Bronchial epithelial cell (primary cell): Measurements from ENCODE around the gene KCNK2. TPM values are rescaled to one million over a fixed set of nuclear protein-coding genes. Genes with fewer than 3 reads are reported as not detected.

Source experiments
- DNase-seq: peaks from one replicate; pipeline ENCODE4 v3.0.0-alpha.2; 2010; ENCODE audit warnings: low read depth
- FAIRE-seq: peaks from 2 replicates; lab custom pipeline; 2011; peaks lifted over from hg19 to GRCh38; lab: Jason Lieb, UNC
- H3K27me3 ChIP-seq: 2 replicates; pipeline ENCODE4 v1.5.1; 2011; ENCODE audit warnings: low read length; ENCODE audit not compliant: control insufficient read depth, insufficient read depth
- H3K36me3 ChIP-seq: 2 replicates; pipeline ENCODE4 v1.5.1; 2011; ENCODE audit warnings: low read length; ENCODE audit not compliant: control insufficient read depth, insufficient read depth
- H3K4me3 ChIP-seq: 2 replicates; pipeline ENCODE4 v1.5.1; 2011; ENCODE audit warnings: mild to moderate bottlenecking, low read depth, low read length, control low read depth
- total RNA-seq: library from RNA; depleted of rRNA; stranded (reverse); fragments of >200 nt; gene quantifications from 2 replicates; pipeline ENCODE4 v1.2.1, GENCODE V29; 2014
- TF ChIP-seq, protein P1 (sequence below): IDR thresholded peaks from 2 replicates; pipeline ENCODE4 v1.5.1; 2011; ENCODE audit warnings: mild to moderate bottlenecking, moderate library complexity, low read length, control low read depth, inconsistent platforms; ENCODE audit not compliant: insufficient read depth, severe bottlenecking

The KCNK2 gene
- total RNA-seq, 1 donor from 2014 or later, result 1.3 TPM

DNA sequence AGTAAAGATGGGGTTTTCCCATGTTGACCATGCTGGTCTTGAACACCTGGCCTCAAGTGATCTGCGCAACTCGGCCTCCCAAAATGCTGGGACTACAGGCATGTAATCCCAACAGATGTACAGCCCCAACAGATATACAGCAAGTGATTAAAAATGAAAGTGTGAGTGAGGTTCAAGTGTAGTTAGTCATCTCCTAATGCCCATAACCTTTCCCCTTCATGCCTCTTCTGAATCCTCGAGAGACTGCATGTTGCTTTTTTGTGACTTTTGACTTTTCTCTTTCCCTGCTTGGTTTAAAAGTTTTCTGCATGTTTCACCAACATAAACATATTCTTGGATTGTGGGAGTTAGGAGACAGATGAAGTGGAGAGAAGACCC, 31.2 kb downstream of the KCNK2 start:
- no peaks in the 10 kb centered on the region for H3K27me3 ChIP-seq
- no peaks in the 10 kb centered on the region for H3K36me3 ChIP-seq
- no peak overlapping the region for H3K4me3 ChIP-seq
- TF ChIP-seq, protein P1, sequence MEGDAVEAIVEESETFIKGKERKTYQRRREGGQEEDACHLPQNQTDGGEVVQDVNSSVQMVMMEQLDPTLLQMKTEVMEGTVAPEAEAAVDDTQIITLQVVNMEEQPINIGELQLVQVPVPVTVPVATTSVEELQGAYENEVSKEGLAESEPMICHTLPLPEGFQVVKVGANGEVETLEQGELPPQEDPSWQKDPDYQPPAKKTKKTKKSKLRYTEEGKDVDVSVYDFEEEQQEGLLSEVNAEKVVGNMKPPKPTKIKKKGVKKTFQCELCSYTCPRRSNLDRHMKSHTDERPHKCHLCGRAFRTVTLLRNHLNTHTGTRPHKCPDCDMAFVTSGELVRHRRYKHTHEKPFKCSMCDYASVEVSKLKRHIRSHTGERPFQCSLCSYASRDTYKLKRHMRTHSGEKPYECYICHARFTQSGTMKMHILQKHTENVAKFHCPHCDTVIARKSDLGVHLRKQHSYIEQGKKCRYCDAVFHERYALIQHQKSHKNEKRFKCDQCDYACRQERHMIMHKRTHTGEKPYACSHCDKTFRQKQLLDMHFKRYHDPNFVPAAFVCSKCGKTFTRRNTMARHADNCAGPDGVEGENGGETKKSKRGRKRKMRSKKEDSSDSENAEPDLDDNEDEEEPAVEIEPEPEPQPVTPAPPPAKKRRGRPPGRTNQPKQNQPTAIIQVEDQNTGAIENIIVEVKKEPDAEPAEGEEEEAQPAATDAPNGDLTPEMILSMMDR, result no peak
- no peak for FAIRE-seq
- no peak for DNase-seq

- H3K4me3 ChIP-seq, result no peak overlapping the region
- H3K27me3 ChIP-seq, result no peaks in the 10 kb centered on the region
- DNase-seq (peak; percentile 91), FAIRE-seq (peak; percentile 88)
- TF ChIP-seq, protein P1, result no peak
- no peaks in the 10 kb centered on the region for H3K36me3 ChIP-seq
Measured at GRCh38 chr1:215114154-215114933, 31.8 kb downstream of the KCNK2 start.

- Histone ChIP-seq H3K36me3 (no peaks in the 10 kb centered on the region), H3K27me3 (no peaks in the 10 kb centered on the region), H3K4me3 (no peak overlapping the region)
- FAIRE-seq (no peak), DNase-seq (no peak)
- TF ChIP-seq, protein P1, result no peak
Measured at GRCh38 chr1:215115760-215116159, 33.2 kb downstream of the KCNK2 start.

GRCh38 chr1:215118081-215118480, 35.5 kb downstream of the KCNK2 start:
- Histone ChIP-seq H3K36me3 (no peaks in the 10 kb centered on the region), H3K27me3 (no peaks in the 10 kb centered on the region), H3K4me3 (no peak overlapping the region)
- no peak for DNase-seq
- TF ChIP-seq, protein P1, result no peak
- FAIRE-seq, result no peak

DNA sequence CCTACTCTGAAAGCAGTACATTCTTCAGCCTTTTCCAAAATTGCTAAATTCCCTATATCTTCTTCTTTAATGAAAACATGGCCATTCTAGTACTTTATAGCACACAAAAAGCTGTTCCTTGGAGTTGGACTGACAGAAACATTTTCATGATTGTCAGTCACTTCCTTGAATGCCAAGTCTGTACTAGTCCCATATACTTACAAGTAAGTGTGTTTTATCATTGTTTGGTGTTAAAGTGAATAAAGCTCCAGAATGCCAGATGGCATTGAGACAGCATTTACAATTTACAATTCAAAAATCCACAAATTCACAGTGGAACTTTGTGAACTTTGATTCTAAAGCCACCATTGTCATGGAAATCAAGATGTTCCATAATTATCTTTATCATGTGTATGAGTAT, 36.5 kb downstream of the KCNK2 start:
- H3K4me3 ChIP-seq, result no peak overlapping the region
- TF ChIP-seq, protein P1, result no peak
- no peaks in the 10 kb centered on the region for H3K36me3 ChIP-seq
- DNase-seq, result no peak
- no peaks in the 10 kb centered on the region for H3K27me3 ChIP-seq
- no peak for FAIRE-seq
